NCI-H146 treated with DMSO at 0.1 percent for 48 hours (cell line): Measurements from ENCODE around the gene NAA50.

Experiments used
- DNase-seq: peaks from one replicate; lab custom pipeline; 2025; ENCODE audit not compliant: unreplicated experiment; lab: John Stamatoyannopoulos, UW

The NAA50 gene

DNA sequence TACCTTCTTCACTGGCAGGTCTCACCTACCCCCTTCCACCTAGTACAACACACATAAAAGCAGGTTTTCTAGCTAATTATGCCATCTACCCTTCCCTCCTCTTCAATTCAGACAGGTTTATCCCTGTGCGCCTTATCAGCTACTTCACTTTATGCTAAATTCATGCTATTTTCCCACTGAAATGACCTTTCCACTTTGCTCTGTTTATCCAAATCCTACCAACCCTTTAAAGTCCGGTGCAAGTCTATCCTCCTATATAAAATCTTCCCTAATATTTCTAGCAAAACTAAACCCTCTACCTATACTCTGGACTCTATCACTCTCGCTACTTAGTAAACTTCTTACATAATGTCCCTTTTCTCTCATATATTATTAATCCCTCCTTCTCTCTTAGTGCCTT lies 55.6 kb downstream of the NAA50 start:
- DNase-seq = no peak

GRCh38 chr3:113685956-113686721 lies 59.9 kb downstream of the NAA50 start:
- no peak for DNase-seq

- DNase-seq = peak; percentile 66
Observed at GRCh38 chr3:113685124-113685523, 60.9 kb downstream of the NAA50 start.

DNA sequence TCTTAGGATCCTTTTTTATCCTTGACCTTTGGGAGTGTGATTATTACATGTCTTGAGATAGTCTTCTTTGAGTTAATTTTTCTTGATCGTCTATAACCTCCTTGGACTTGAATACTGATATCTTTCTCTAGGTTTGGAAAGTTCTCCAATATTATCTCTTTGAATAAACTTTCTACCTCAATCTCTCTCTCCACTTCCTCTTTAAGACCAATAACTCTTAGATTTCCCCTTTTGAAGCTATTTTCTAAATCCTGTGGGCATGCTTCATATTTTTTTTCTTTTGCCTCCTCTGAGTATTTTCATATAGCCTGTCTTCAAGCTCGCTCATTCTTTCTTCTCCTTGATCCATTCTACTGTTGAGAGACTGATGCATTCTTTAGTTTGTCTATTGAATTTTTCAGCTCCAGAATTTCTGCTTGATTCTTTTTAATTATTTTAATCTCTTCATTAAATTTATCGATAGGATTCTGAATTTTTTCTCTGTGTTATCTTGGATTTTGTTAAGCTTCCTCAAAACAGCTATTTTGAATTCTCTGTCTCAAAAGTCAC lies 61.7 kb downstream of the NAA50 start:
- no peak for DNase-seq

- DNase-seq = no peak
Observed at GRCh38 chr3:113678773-113679172, 67.3 kb downstream of the NAA50 start.

DNA sequence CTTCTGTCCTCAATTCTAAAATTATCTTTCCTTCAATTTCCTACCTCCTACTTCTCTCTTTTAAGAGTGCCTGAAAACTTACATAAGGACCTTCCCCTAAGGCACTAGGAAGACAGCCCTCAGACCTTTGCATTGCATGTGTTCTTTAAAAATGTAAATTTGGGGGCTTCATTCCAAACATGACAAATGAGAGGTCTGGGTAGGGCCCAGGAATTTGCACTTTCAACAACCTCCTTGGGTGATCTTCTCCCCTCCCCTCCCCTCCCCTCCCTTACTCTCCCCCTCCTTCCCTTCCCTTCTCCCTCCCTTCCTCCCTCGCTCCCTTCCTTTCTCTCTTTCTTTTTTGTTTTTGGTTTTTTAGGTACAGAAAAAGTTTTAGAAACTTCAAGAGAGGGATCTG lies 68.3 kb downstream of the NAA50 start:
- no peak for DNase-seq

GRCh38 chr3:113676261-113676660 lies 69.8 kb downstream of the NAA50 start:
- DNase-seq = no peak

- DNase-seq = no peak
Observed at GRCh38 chr3:113673593-113673992, 72.5 kb downstream of the NAA50 start.

DNA sequence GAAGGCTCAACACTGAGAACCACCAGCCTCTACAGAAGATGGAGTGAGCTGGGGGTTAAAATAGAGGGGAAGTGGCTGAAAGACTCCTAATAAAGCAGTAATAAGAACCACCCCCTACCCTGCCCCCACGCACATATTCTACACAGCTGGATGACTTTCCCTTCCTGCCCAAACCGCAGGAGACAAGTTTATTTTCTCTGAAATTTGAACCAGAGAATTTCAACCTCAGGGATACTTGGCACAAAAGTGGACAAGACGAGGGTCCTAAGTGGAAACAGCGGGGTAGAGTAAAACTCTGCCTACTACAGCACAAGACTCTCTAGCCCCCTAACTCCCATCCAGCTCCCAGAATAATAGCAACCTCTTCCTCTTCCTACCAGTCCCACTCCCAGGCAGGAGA lies 78.0 kb downstream of the NAA50 start:
- DNase-seq = no peak
